HEK293 (cell line): ENCODE data around the gene IL25.

Source experiments
- KLF7 ChIP-seq: fragments of 450-650 bp; formaldehyde crosslinking; IDR thresholded peaks from 2 replicates; pipeline ENCODE4 v1.5.1; 2016; ENCODE audit warnings: missing biosample characterization, missing genetic modification characterization, borderline replicate concordance
- REST ChIP-seq: fragments of 450-650 bp; formaldehyde crosslinking; IDR thresholded peaks from 2 replicates; pipeline ENCODE4 v1.5.1; 2016; ENCODE audit warnings: missing biosample characterization, missing genetic modification characterization
- TRIM28 ChIP-seq: IDR thresholded peaks from 2 replicates; pipeline ENCODE4 v1.6.1; 2011; ENCODE audit warnings: low read length, control low read depth, borderline replicate concordance
- YY1 ChIP-seq: fragments of 450-650 bp; formaldehyde crosslinking; IDR thresholded peaks from 2 replicates; pipeline ENCODE4 v1.5.1; 2018; ENCODE audit warnings: missing biosample characterization, missing genetic modification characterization
- ZBTB17 ChIP-seq: fragments of 450-650 bp; formaldehyde crosslinking; IDR thresholded peaks from 2 replicates; pipeline ENCODE4 v1.5.1; 2016; ENCODE audit warnings: missing biosample characterization, missing genetic modification characterization
- ZBTB7A ChIP-seq: fragments of 450-650 bp; formaldehyde crosslinking; IDR thresholded peaks from 2 replicates; pipeline ENCODE4 v1.5.1; 2016; ENCODE audit warnings: low read depth, missing biosample characterization, missing genetic modification characterization
- ZFP69B ChIP-seq: fragments of 450-650 bp; formaldehyde crosslinking; IDR thresholded peaks from 2 replicates; pipeline ENCODE4 v1.5.1; 2016; ENCODE audit warnings: missing biosample characterization, missing genetic modification characterization
- ZNF24 ChIP-seq: fragments of 450-650 bp; formaldehyde crosslinking; IDR thresholded peaks from 2 replicates; pipeline ENCODE4 v1.5.1; 2016; ENCODE audit warnings: missing biosample characterization, missing genetic modification characterization
- ZNF354C ChIP-seq: fragments of 450-650 bp; formaldehyde crosslinking; IDR thresholded peaks from 2 replicates; pipeline ENCODE4 v1.5.1; 2016; ENCODE audit warnings: missing biosample characterization, missing genetic modification characterization, low read depth, borderline replicate concordance
- ZNF416 ChIP-seq: fragments of 450-650 bp; formaldehyde crosslinking; IDR thresholded peaks from 2 replicates; pipeline ENCODE4 v1.5.1; 2016; ENCODE audit warnings: missing biosample characterization, missing genetic modification characterization
- ZNF561 ChIP-seq: fragments of 450-650 bp; IDR thresholded peaks from 2 replicates; pipeline ENCODE4 v1.5.1; 2018; ENCODE audit warnings: missing biosample characterization, missing genetic modification characterization, borderline replicate concordance
- TF ChIP-seq, protein P1 (sequence below): fragments of 450-650 bp; formaldehyde crosslinking; IDR thresholded peaks from 2 replicates; pipeline ENCODE4 v1.5.1; 2016; ENCODE audit warnings: missing biosample characterization, missing genetic modification characterization

DNA sequence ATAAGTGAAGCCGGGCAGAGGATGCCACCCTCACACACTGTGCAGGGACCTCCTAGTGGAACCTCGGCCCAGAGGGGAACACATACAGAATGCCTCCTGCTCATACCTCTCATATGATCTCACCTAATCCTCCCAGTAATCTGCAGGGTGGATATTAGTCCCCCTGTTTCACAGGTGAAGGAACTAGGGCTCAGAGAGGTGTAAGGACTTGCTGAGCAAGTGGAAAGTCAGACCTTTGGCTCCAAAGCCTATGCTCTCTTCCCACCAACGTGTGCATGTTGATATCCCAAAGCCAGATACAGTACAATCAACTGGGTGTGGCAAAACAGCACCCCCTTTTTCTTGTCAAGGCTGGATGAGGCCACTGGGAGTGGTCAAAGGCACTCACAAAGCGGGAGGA is 31.3 kb downstream of the IL25 start:
- TF ChIP-seq, protein P1, sequence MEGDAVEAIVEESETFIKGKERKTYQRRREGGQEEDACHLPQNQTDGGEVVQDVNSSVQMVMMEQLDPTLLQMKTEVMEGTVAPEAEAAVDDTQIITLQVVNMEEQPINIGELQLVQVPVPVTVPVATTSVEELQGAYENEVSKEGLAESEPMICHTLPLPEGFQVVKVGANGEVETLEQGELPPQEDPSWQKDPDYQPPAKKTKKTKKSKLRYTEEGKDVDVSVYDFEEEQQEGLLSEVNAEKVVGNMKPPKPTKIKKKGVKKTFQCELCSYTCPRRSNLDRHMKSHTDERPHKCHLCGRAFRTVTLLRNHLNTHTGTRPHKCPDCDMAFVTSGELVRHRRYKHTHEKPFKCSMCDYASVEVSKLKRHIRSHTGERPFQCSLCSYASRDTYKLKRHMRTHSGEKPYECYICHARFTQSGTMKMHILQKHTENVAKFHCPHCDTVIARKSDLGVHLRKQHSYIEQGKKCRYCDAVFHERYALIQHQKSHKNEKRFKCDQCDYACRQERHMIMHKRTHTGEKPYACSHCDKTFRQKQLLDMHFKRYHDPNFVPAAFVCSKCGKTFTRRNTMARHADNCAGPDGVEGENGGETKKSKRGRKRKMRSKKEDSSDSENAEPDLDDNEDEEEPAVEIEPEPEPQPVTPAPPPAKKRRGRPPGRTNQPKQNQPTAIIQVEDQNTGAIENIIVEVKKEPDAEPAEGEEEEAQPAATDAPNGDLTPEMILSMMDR (tag by site-specific recombination) = no peak
- no peak for TF ChIP-seq REST (tag by site-specific recombination)
- TF ChIP-seq ZFP69B (tag by site-specific recombination) = no peak
- TF ChIP-seq ZNF354C = no peak
- TF ChIP-seq ZBTB17 (tag by site-specific recombination) = no peak
- no peak for TF ChIP-seq ZNF561 (tag by site-specific recombination)
- no peak for TF ChIP-seq ZNF24 (tag by site-specific recombination)
- TF ChIP-seq ZBTB7A = no peak
- no peak for TF ChIP-seq YY1 (tag by site-specific recombination)
- no peak for TF ChIP-seq ZNF416 (tag by site-specific recombination)
- TF ChIP-seq TRIM28 = no peak
- TF ChIP-seq KLF7 = no peak
